Progenitor cell of endocrine pancreas (in vitro differentiated cells): Measurements from ENCODE around the gene PAK5. TPM values are rescaled to one million over a fixed set of nuclear protein-coding genes. Genes with fewer than 3 reads are reported as not detected.

ENCODE experiments used
- DNase-seq: peaks from one replicate; pipeline ENCODE4 v3.0.0; 2021; ENCODE audit warnings: low spot score; ENCODE audit not compliant: unreplicated experiment
- H3K27ac Mint-ChIP-seq: 2 replicates; pipeline ENCODE4 v1.8.0; 2021; ENCODE audit warnings: mild to moderate bottlenecking, moderate library complexity, mixed read lengths
- H3K27me3 Mint-ChIP-seq: 2 replicates; pipeline ENCODE4 v1.8.0; 2021; ENCODE audit warnings: mixed read lengths
- H3K36me3 Mint-ChIP-seq: 2 replicates; pipeline ENCODE4 v1.8.0; 2022; ENCODE audit warnings: mixed read lengths; ENCODE audit not compliant: insufficient read depth
- H3K4me1 Mint-ChIP-seq: 2 replicates; pipeline ENCODE4 v1.8.0; 2021; ENCODE audit warnings: low read depth, mixed read lengths
- H3K4me3 Mint-ChIP-seq: 2 replicates; pipeline ENCODE4 v1.8.0; 2021; ENCODE audit warnings: low read depth, mild to moderate bottlenecking, moderate library complexity, mixed read lengths
- H3K9me3 Mint-ChIP-seq: 2 replicates; pipeline ENCODE4 v1.8.0; 2021; ENCODE audit warnings: low read depth, mixed read lengths
- CTCF ChIP-seq: fragments of 200-600 bp; sonication (generic); IDR thresholded peaks from one replicate; pipeline ENCODE4 v1.5.0; 2021; ENCODE audit warnings: antibody characterized with exemption, mild to moderate bottlenecking; ENCODE audit not compliant: unreplicated experiment
- total RNA-seq: library from RNA; stranded (reverse); gene quantifications from 2 replicates; pipeline ENCODE4 v1.2.1, GENCODE V29; 2021

Gene PAK5
- total RNA-seq, 1 donor from 2014 or later: 12.2 TPM

- H3K9me3 Mint-ChIP-seq: no peaks in the 10 kb centered on the region
- no peaks in the 10 kb centered on the region for H3K36me3 Mint-ChIP-seq
- no peak overlapping the region for H3K27ac Mint-ChIP-seq
- H3K4me3 Mint-ChIP-seq: no peak overlapping the region
- no peak for DNase-seq
- peaks cover 29% of the 10 kb centered on the region for H3K4me1 Mint-ChIP-seq
- no peak for TF ChIP-seq CTCF
- no peaks in the 10 kb centered on the region for H3K27me3 Mint-ChIP-seq
Measured at GRCh38 chr20:9686455-9686854, 152.4 kb downstream of the PAK5 start.

GRCh38 chr20:9686001-9686400 lies 152.9 kb downstream of the PAK5 start:
- Mint-ChIP-seq H3K27me3 (no peaks in the 10 kb centered on the region), H3K4me1 (peaks cover 26% of the 10 kb centered on the region), H3K4me3 (no peak overlapping the region), H3K36me3 (no peaks in the 10 kb centered on the region), H3K27ac (no peak overlapping the region), H3K9me3 (no peaks in the 10 kb centered on the region)
- no peak for TF ChIP-seq CTCF
- DNase-seq: no peak

GRCh38 chr20:9685011-9685410 lies 153.9 kb downstream of the PAK5 start:
- no peak overlapping the region for H3K4me3 Mint-ChIP-seq
- peaks cover 22% of the 10 kb centered on the region for H3K4me1 Mint-ChIP-seq
- H3K9me3 Mint-ChIP-seq: no peaks in the 10 kb centered on the region
- no peak for TF ChIP-seq CTCF
- H3K27ac Mint-ChIP-seq: no peak overlapping the region
- no peak for DNase-seq
- no peaks in the 10 kb centered on the region for H3K27me3 Mint-ChIP-seq
- no peaks in the 10 kb centered on the region for H3K36me3 Mint-ChIP-seq

GRCh38 chr20:9677100-9677623 lies 161.7 kb downstream of the PAK5 start:
- H3K9me3 Mint-ChIP-seq: peaks cover 3% of the 10 kb centered on the region
- no peak overlapping the region for H3K4me3 Mint-ChIP-seq
- H3K4me1 Mint-ChIP-seq: peaks cover 4% of the 10 kb centered on the region
- peaks cover 3% of the 10 kb centered on the region for H3K36me3 Mint-ChIP-seq
- H3K27me3 Mint-ChIP-seq: no peaks in the 10 kb centered on the region
- DNase-seq: no peak
- no peak overlapping the region for H3K27ac Mint-ChIP-seq
- no peak for TF ChIP-seq CTCF

GRCh38 chr20:9672981-9673380 lies 165.9 kb downstream of the PAK5 start:
- Mint-ChIP-seq H3K4me1 (peaks cover 4% of the 10 kb centered on the region), H3K36me3 (peaks cover 3% of the 10 kb centered on the region), H3K9me3 (peaks cover 3% of the 10 kb centered on the region), H3K27ac (no peak overlapping the region), H3K27me3 (no peaks in the 10 kb centered on the region), H3K4me3 (no peak overlapping the region)
- TF ChIP-seq CTCF: no peak
- DNase-seq: no peak
